A549 (cell line): Measurements from ENCODE around the gene HMX1. TPM values are rescaled to one million over a fixed set of nuclear protein-coding genes. Genes with fewer than 3 reads are reported as not detected.

ENCODE experiments used
- ATAC-seq, 2 experiments: fragments of 200-7000 bp in 1 of 2; fragments of >200 bp in 1 of 2; cut with Nextera tagmentation in 1 of 2; cut with Tn5 transposase in 1 of 2; 3 replicates each; pipeline versions ENCODE4 v1.8.0 to v1.9.1; 2018 to 2020; ENCODE audit warnings: mild to moderate bottlenecking in 1 of 2, moderate library complexity in 1 of 2
- CTCF ChIA-PET: fragments of 300-600 bp; sonication (Branson Sonifier 250); formaldehyde crosslinking; extraction: SDS; loops from one replicate; lab custom pipeline; 2021; ENCODE audit warnings: antibody characterized with exemption, inconsistent platforms; lab: Yijun Ruan, JAX
- POLR2A ChIA-PET: fragments of 350-600 bp; formaldehyde crosslinking; extraction: SDS; loops from one replicate; lab custom pipeline; 2021; ENCODE audit warnings: antibody characterized with exemption, inconsistent platforms; lab: Yijun Ruan, JAX
- DNase-seq, 2 experiments: peaks; one replicate each; pipeline versions ENCODE4 v3.0.0 to v3.0.0-alpha.2; 2011 to 2016; ENCODE audit warnings: low read depth in 1 of 2, low spot score in 1 of 2
- FAIRE-seq: peaks from 2 replicates; lab custom pipeline; 2011; peaks lifted over from hg19 to GRCh38; lab: Jason Lieb, UNC
- H3K27ac ChIP-seq, 2 experiments: fragments of >200 bp; sonication (Bioruptor Twin); formaldehyde crosslinking; 3 replicates each; pipeline ENCODE4 v1.5.1; 2016 to 2017
- H3K4me1 ChIP-seq: fragments of >200 bp; sonication (Bioruptor Twin); formaldehyde crosslinking; 3 replicates; pipeline ENCODE4 v1.6.1; 2016
- H3K4me2 ChIP-seq: fragments of >200 bp; sonication (Bioruptor Twin); formaldehyde crosslinking; 3 replicates; pipeline ENCODE4 v1.6.1; 2016
- H3K4me3 ChIP-seq: fragments of >200 bp; sonication (Bioruptor Twin); formaldehyde crosslinking; 3 replicates; pipeline ENCODE4 v1.5.1; 2016
- H3K9me3 ChIP-seq: fragments of >200 bp; sonication (Bioruptor Twin); formaldehyde crosslinking; 3 replicates; pipeline ENCODE4 v1.6.1; 2016
- GATA3 ChIP-seq: IDR thresholded peaks from 2 replicates; pipeline ENCODE4 v1.6.1; 2012; ENCODE audit warnings: borderline replicate concordance
- HDAC2 ChIP-seq: fragments of 200-600 bp; sonication (generic); IDR thresholded peaks from 2 replicates; pipeline ENCODE4 v1.6.1; 2016
- JUNB ChIP-seq: fragments of >200 bp; sonication (Bioruptor Twin); formaldehyde crosslinking; IDR thresholded peaks from 2 replicates; pipeline ENCODE4 v1.6.1; 2016
- KDM1A ChIP-seq: fragments of 200-600 bp; sonication (generic); IDR thresholded peaks from 2 replicates; pipeline ENCODE4 v1.6.1; 2016; ENCODE audit warnings: low read depth, mild to moderate bottlenecking
- MAZ ChIP-seq: fragments of 150-350 bp; IDR thresholded peaks from 2 replicates; pipeline ENCODE4 v1.6.1; 2014; ENCODE audit warnings: antibody characterized with exemption, low read depth, low read length, borderline replicate concordance
- POLR2A ChIP-seq: IDR thresholded peaks from 2 replicates; pipeline ENCODE4 v1.6.1; 2012; ENCODE audit warnings: mild to moderate bottlenecking, low read length
- RARB ChIP-seq: fragments of 250-450 bp; sonication (Bioruptor Pico); IDR thresholded peaks from 2 replicates; pipeline ENCODE4 v1.8.0; 2021; ENCODE audit warnings: mild to moderate bottlenecking, moderate library complexity
- RCOR1 ChIP-seq: fragments of 150-350 bp; IDR thresholded peaks from 2 replicates; pipeline ENCODE4 v1.6.1; 2014; ENCODE audit warnings: antibody characterized with exemption, low read length, low read depth
- REST ChIP-seq: fragments of 200-600 bp; sonication (generic); IDR thresholded peaks from 2 replicates; pipeline ENCODE4 v1.6.1; 2016; ENCODE audit warnings: antibody characterized with exemption, mild to moderate bottlenecking, moderate library complexity
- TP53 ChIP-seq: fragments of 250-450 bp; sonication (Bioruptor Pico); IDR thresholded peaks from 2 replicates; pipeline ENCODE4 v1.5.0; 2021; ENCODE audit warnings: mild to moderate bottlenecking, moderate library complexity
- ZC3H11A ChIP-seq: fragments of 450-650 bp; IDR thresholded peaks from 2 replicates; pipeline ENCODE4 v1.6.1; 2014; ENCODE audit warnings: antibody characterized with exemption, mild to moderate bottlenecking
- ZNF302 ChIP-seq: fragments of 250-450 bp; sonication (Bioruptor Pico); IDR thresholded peaks from 2 replicates; pipeline ENCODE4 v1.9.0; 2021; ENCODE audit warnings: inconsistent platforms, mild to moderate bottlenecking, moderate library complexity
- ZSCAN20 ChIP-seq: fragments of 250-450 bp; sonication (Bioruptor Pico); IDR thresholded peaks from 2 replicates; pipeline ENCODE4 v1.8.0; 2022; ENCODE audit warnings: mild to moderate bottlenecking, moderate library complexity
- WGBS: methylation state at CpG from one replicate; pipeline ENCODE4 v1.1.6; 2017; ENCODE audit errors: missing lambda C conversion rate; 5-methylcytosine and 5-hydroxymethylcytosine counted together
- polyA plus RNA-seq, 4 experiments: library from polyadenylated mRNA; depleted of rRNA in 3 of 4; stranded (reverse); fragments of >200 nt; fragmentation: RNase III in 1 of 4; extraction: RNeasy Plus Mini Kit Qiagen cat#74134 plus additional on column Dnase treatment in 1 of 4; gene quantifications; 2 replicates in 3 of 4; 3 replicates in 1 of 4; pipeline ENCODE4 v1.2.3, GENCODE V29; 2011 to 2017
- TF ChIP-seq, protein P1 (sequence below): fragments of 450-650 bp; IDR thresholded peaks from 2 replicates; pipeline ENCODE4 v1.6.1; 2014; ENCODE audit warnings: antibody characterized with exemption
- TF ChIP-seq, protein P2 (sequence below): fragments of 150-350 bp; IDR thresholded peaks from 2 replicates; pipeline ENCODE4 v1.6.1; 2014; ENCODE audit warnings: low read depth, mild to moderate bottlenecking, low read length

Gene HMX1
- polyA plus RNA-seq, 2 of the 4 experiments (the other 2 are of a cell fraction): 0.06 TPM; not detected in 1

- ATAC-seq (no peak), FAIRE-seq (no peak), DNase-seq (no peak)
- Histone ChIP-seq H3K4me3 (no peak overlapping the region), H3K9me3 (no peaks in the 10 kb centered on the region), H3K4me1 (peaks cover 9% of the 10 kb centered on the region; the same call in 1 of the 3 replicates), H3K27ac (no peak overlapping the region), H3K4me2 (no peak overlapping the region)
- 13% methylated on average over 4 of the region's 6 CpGs for WGBS
- POLR2A ChIA-PET: no interaction called here
- CTCF ChIA-PET: no interaction called here
- TF ChIP-seq KDM1A (no peak), ZNF302 (CRISPR knock-in tag) (no peak), HDAC2 (no peak), JUNB (no peak)
Measured at GRCh38 chr4:8854016-8854415, 17.6 kb downstream of the HMX1 start.

GRCh38 chr4:8853249-8853648, 18.4 kb downstream of the HMX1 start:
- no peak for FAIRE-seq
- 48% methylated on average over 6 of the region's 6 CpGs for WGBS
- ATAC-seq: no peak
- Histone ChIP-seq H3K9me3 (no peaks in the 10 kb centered on the region), H3K4me1 (peaks cover 7% of the 10 kb centered on the region; the same call in 1 of the 3 replicates), H3K4me2 (no peak overlapping the region), H3K4me3 (no peak overlapping the region), H3K27ac (no peak overlapping the region)
- POLR2A ChIA-PET: no interaction called here
- CTCF ChIA-PET: no interaction called here
- TF ChIP-seq, protein P1, sequence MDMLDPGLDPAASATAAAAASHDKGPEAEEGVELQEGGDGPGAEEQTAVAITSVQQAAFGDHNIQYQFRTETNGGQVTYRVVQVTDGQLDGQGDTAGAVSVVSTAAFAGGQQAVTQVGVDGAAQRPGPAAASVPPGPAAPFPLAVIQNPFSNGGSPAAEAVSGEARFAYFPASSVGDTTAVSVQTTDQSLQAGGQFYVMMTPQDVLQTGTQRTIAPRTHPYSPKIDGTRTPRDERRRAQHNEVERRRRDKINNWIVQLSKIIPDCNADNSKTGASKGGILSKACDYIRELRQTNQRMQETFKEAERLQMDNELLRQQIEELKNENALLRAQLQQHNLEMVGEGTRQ: peak; percentile 36; the same call in 1 of the 2 replicates
- no peak for TF ChIP-seq POLR2A
- TF ChIP-seq, protein P2, sequence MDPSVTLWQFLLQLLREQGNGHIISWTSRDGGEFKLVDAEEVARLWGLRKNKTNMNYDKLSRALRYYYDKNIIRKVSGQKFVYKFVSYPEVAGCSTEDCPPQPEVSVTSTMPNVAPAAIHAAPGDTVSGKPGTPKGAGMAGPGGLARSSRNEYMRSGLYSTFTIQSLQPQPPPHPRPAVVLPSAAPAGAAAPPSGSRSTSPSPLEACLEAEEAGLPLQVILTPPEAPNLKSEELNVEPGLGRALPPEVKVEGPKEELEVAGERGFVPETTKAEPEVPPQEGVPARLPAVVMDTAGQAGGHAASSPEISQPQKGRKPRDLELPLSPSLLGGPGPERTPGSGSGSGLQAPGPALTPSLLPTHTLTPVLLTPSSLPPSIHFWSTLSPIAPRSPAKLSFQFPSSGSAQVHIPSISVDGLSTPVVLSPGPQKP: no peak
- TF ChIP-seq GATA3: no peak
- no peak for DNase-seq

DNA sequence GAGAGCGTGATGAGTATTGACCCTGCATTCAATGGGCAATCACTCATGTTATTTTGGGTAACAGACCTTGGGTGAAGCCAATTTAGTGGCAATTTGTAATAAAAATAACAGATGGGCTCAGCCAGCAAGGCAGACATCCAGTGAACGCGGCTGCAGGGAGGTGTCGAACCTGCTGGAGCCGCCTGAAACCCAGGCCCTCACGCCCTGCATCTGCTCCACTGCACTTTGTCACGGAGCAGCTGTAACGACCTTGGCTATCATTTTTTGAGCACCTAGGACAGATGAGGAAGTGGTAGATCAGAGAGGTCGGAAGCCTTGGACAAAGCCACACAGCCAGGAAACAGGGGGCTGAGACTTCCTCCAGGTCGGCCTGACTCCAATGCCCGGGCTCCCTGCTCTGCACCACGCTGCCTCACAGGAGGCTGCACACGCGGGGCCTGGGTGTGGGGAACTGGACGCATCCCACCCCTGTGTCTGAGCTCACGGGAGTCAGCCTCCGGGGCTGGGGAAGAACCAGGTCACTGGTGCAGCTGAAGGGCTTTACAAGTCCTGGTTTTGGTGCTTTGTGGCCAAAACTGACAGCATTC, 19.4 kb downstream of the HMX1 start:
- TF ChIP-seq JUNB (no peak), TP53 (CRISPR knock-in tag) (no peak), RARB (CRISPR knock-in tag) (no peak), MAZ (no peak), RCOR1 (no peak), REST (no peak), ZC3H11A (no peak), ZSCAN20 (no peak)
- TF ChIP-seq, protein P1: no peak
- TF ChIP-seq, protein P2: no peak
- H3K4me1 ChIP-seq: no peaks in the 10 kb centered on the region; the same call in 2 of the 3 replicates
- no peak for FAIRE-seq
- CTCF ChIA-PET: no interaction called here
- no peaks in the 10 kb centered on the region for H3K9me3 ChIP-seq
- H3K27ac ChIP-seq: no peak overlapping the region
- POLR2A ChIA-PET: no interaction called here
- no peak overlapping the region for H3K4me2 ChIP-seq
- no peak for DNase-seq
- 66% methylated on average over 11 of the region's 17 CpGs for WGBS
- H3K4me3 ChIP-seq: no peak overlapping the region
- ATAC-seq: no peak
